Measurements from ENCODE around the gene WWOX.

DNA sequence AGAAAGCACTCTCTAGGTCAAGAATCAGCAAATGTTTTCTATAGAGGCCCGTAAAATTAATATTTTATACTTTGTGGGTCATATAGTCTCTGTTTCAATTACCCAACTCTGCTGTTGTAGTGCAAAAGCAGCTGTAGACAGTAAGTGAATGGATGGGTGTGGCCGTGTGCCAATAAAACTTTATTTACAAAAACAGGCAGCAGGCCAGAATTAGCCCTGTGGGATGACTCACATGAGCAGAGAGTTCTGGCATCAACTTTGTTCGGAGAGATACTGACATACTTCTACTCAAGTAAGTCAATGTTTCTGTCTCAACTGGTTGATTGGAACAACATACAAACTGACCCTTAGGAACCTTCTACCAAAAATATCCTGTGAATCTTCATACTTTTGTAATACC lies 884.9 kb downstream of the WWOX start:
- TF ChIP-seq, protein P1, sequence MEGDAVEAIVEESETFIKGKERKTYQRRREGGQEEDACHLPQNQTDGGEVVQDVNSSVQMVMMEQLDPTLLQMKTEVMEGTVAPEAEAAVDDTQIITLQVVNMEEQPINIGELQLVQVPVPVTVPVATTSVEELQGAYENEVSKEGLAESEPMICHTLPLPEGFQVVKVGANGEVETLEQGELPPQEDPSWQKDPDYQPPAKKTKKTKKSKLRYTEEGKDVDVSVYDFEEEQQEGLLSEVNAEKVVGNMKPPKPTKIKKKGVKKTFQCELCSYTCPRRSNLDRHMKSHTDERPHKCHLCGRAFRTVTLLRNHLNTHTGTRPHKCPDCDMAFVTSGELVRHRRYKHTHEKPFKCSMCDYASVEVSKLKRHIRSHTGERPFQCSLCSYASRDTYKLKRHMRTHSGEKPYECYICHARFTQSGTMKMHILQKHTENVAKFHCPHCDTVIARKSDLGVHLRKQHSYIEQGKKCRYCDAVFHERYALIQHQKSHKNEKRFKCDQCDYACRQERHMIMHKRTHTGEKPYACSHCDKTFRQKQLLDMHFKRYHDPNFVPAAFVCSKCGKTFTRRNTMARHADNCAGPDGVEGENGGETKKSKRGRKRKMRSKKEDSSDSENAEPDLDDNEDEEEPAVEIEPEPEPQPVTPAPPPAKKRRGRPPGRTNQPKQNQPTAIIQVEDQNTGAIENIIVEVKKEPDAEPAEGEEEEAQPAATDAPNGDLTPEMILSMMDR (IDR thresholded peaks at IDR 0.05; ENCODE audit: extremely low read depth in 1 of 2, insufficient read depth in 1 of 2, low read depth in 1 of 2, low read length in 2 of 2): no peak
- TF ChIP-seq POLR2AphosphoS5 (IDR thresholded peaks at IDR 0.05; ENCODE audit: insufficient read depth, low read depth, low read length): no peak
- no peak for TF ChIP-seq POLR2A (IDR thresholded peaks at IDR 0.05; ENCODE audit: low read depth, low read length)
